ENCODE measurements around the gene AMBP. TPM values are rescaled to one million over a fixed set of nuclear protein-coding genes. Genes with fewer than 3 reads are reported as not detected.

AMBP gene
- total RNA-seq, 1 donor from 2014 or later, result 0.29 TPM

- no peak for TF ChIP-seq CTCF (IDR thresholded peaks at IDR 0.05; ENCODE audit: partially characterized antibody, unreplicated experiment)
- peaks cover 25% of the 10 kb centered on the region for H3K36me3 Mint-ChIP-seq (ENCODE audit: unreplicated experiment)
- H3K4me1 Mint-ChIP-seq (ENCODE audit: low read depth, unreplicated experiment), result peaks cover 19% of the 10 kb centered on the region
- no peak for DNase-seq
- H3K27ac Mint-ChIP-seq (ENCODE audit: unreplicated experiment), result no peak overlapping the region
- H3K4me3 Mint-ChIP-seq (ENCODE audit: unreplicated experiment), result no peak overlapping the region
- peaks cover 4% of the 10 kb centered on the region for H3K9me3 Mint-ChIP-seq (ENCODE audit: unreplicated experiment)
- peaks cover 6% of the 10 kb centered on the region for H3K27me3 Mint-ChIP-seq (ENCODE audit: unreplicated experiment)
Measured at GRCh38 chr9:114017741-114018715, 60.1 kb downstream of the AMBP start.

GRCh38 chr9:114016629-114017423 is 61.3 kb downstream of the AMBP start:
- H3K4me1 Mint-ChIP-seq (ENCODE audit: low read depth, unreplicated experiment), result peaks cover 20% of the 10 kb centered on the region
- peaks cover 10% of the 10 kb centered on the region for H3K9me3 Mint-ChIP-seq (ENCODE audit: unreplicated experiment)
- peak overlapping the region; percentile 13 for H3K4me3 Mint-ChIP-seq (ENCODE audit: unreplicated experiment)
- no peak for TF ChIP-seq CTCF (IDR thresholded peaks at IDR 0.05; ENCODE audit: partially characterized antibody, unreplicated experiment)
- DNase-seq, result no peak
- H3K27ac Mint-ChIP-seq (ENCODE audit: unreplicated experiment), result no peak overlapping the region
- peaks cover 6% of the 10 kb centered on the region for H3K27me3 Mint-ChIP-seq (ENCODE audit: unreplicated experiment)
- peaks cover 26% of the 10 kb centered on the region for H3K36me3 Mint-ChIP-seq (ENCODE audit: unreplicated experiment)

- Mint-ChIP-seq H3K9me3 (ENCODE audit: unreplicated experiment) (peaks cover 10% of the 10 kb centered on the region), H3K4me3 (ENCODE audit: unreplicated experiment) (peak overlapping the region; percentile 77), H3K36me3 (ENCODE audit: unreplicated experiment) (peaks cover 33% of the 10 kb centered on the region), H3K27me3 (ENCODE audit: unreplicated experiment) (peaks cover 6% of the 10 kb centered on the region), H3K27ac (ENCODE audit: unreplicated experiment) (peak overlapping the region; percentile 87), H3K4me1 (ENCODE audit: low read depth, unreplicated experiment) (peaks cover 26% of the 10 kb centered on the region)
- TF ChIP-seq CTCF (IDR thresholded peaks at IDR 0.05; ENCODE audit: partially characterized antibody, unreplicated experiment), result no peak
- no peak for DNase-seq
Measured at GRCh38 chr9:114016101-114016500, 62.0 kb downstream of the AMBP start.

GRCh38 chr9:114015607-114016006 is 62.5 kb downstream of the AMBP start:
- peak overlapping the region; percentile 87 for H3K27ac Mint-ChIP-seq (ENCODE audit: unreplicated experiment)
- H3K36me3 Mint-ChIP-seq (ENCODE audit: unreplicated experiment), result peaks cover 33% of the 10 kb centered on the region

More at GRCh38 chr9:114015607-114016006, 62.5 kb downstream of the AMBP start:
- H3K4me3 Mint-ChIP-seq (ENCODE audit: unreplicated experiment), result peak overlapping the region; percentile 77
- peaks cover 10% of the 10 kb centered on the region for H3K9me3 Mint-ChIP-seq (ENCODE audit: unreplicated experiment)
- no peak for TF ChIP-seq CTCF (IDR thresholded peaks at IDR 0.05; ENCODE audit: partially characterized antibody, unreplicated experiment)
- H3K27me3 Mint-ChIP-seq (ENCODE audit: unreplicated experiment), result peaks cover 6% of the 10 kb centered on the region
- no peak for DNase-seq
- H3K4me1 Mint-ChIP-seq (ENCODE audit: low read depth, unreplicated experiment), result peaks cover 29% of the 10 kb centered on the region

Measured in glutamatergic neuron (in vitro differentiated cells).